Naive B cell (primary cell): ENCODE data around the gene PTPRF. TPM values are rescaled to one million over a fixed set of nuclear protein-coding genes. Genes with fewer than 3 reads are reported as not detected.

Experiments used
- ATAC-seq, 2 donors: fragments of 150-1000 bp; cut with Tn5 transposase; 2 replicates each; pipeline ENCODE4 v1.10.0; 2021; ENCODE audit warnings: low read depth in 2 of 2, mild to moderate bottlenecking in 2 of 2, moderate library complexity in 2 of 2
- DNase-seq: peaks from one replicate; pipeline ENCODE4 v3.0.0; 2022
- H3K27ac Mint-ChIP-seq, 6 donors: one replicate each; pipeline ENCODE4 v1.8.0; 2020 to 2022; ENCODE audit warnings: mild to moderate bottlenecking in 6 of 6, mixed read lengths in 6 of 6, moderate library complexity in 5 of 6, inconsistent platforms in 2 of 6
- H3K27me3 Mint-ChIP-seq, 3 donors: one replicate each; pipeline ENCODE4 v1.8.0; 2021 to 2022; ENCODE audit warnings: mixed read lengths in 3 of 3, mild to moderate bottlenecking in 1 of 3
- H3K36me3 Mint-ChIP-seq, 2 donors: one replicate each; pipeline ENCODE4 v1.8.0; 2020 to 2022; ENCODE audit warnings: mixed read lengths in 2 of 2, inconsistent platforms in 1 of 2, mild to moderate bottlenecking in 1 of 2
- H3K4me1 Mint-ChIP-seq, 3 donors: one replicate each; pipeline ENCODE4 v1.8.0; 2020 to 2022; ENCODE audit warnings: mixed read lengths in 3 of 3, inconsistent platforms in 1 of 3, mild to moderate bottlenecking in 1 of 3, moderate library complexity in 1 of 3
- H3K4me3 Mint-ChIP-seq, 8 donors: one replicate each; pipeline ENCODE4 v1.8.0; 2020 to 2022; ENCODE audit warnings: mild to moderate bottlenecking in 8 of 8, mixed read lengths in 8 of 8, moderate library complexity in 8 of 8, inconsistent platforms in 2 of 8
- H3K9me3 Mint-ChIP-seq, 7 donors: one replicate each; pipeline ENCODE4 v1.8.0; 2020 to 2022; ENCODE audit warnings: mixed read lengths in 7 of 7, mild to moderate bottlenecking in 5 of 7, inconsistent platforms in 2 of 7, moderate library complexity in 1 of 7
- polyA plus RNA-seq, 6 donors: library from polyadenylated mRNA; unstranded; fragments of 300-500 nt; fragmentation: Illumina TruSeq; gene quantifications; one replicate each; pipeline ENCODE4 v1.2.3, GENCODE V29; 2021; ENCODE audit warnings: low read depth in 6 of 6

The PTPRF gene
- polyA plus RNA-seq, 6 donors from 2014 or later: 0.19 to 2.3 TPM; not detected in 4

DNA sequence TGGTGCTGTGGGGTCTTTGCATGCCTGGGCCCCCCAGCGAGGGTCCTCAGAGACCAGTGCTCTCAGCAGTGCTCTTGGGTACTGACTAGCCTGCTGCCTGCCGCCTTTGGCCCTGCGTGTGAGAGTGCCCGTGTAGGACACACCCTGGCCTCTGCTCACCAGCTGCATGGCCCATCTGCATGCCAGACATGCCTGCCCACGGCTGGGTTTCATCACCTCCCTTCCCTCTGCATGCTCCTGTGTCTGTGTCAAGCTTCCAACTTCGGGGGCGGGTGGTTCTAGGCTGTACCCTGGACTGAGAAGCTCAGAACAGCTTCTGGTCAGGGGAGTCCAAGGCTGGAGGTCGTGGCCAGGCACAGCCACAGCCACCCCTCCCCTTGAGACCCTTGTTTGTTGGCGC, 56.9 kb downstream of the PTPRF start:
- no peaks in the 10 kb centered on the region for H3K4me1 Mint-ChIP-seq
- ATAC-seq (no peak), DNase-seq (no peak)
- peak overlapping the region in 1 of 8 donors; percentile 52 for H3K4me3 Mint-ChIP-seq
- H3K27me3 Mint-ChIP-seq: no peaks in the 10 kb centered on the region
- H3K9me3 Mint-ChIP-seq: no peaks in the 10 kb centered on the region
- H3K36me3 Mint-ChIP-seq: no peaks in the 10 kb centered on the region
- no peak overlapping the region for H3K27ac Mint-ChIP-seq

DNA sequence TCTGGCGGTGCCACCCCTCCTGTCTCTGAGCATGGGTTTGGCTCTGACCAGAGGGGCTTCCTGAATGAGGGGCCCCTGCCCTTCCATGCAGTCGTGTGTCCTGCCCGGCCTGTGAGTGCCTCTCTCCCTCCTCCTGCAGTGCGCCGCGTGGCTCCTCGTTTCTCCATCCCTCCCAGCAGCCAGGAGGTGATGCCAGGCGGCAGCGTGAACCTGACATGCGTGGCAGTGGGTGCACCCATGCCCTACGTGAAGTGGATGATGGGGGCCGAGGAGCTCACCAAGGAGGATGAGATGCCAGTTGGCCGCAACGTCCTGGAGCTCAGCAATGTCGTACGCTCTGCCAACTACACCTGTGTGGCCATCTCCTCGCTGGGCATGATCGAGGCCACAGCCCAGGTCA, 57.9 kb downstream of the PTPRF start:
- Mint-ChIP-seq H3K36me3 (no peaks in the 10 kb centered on the region), H3K27ac (no peak overlapping the region), H3K4me1 (no peaks in the 10 kb centered on the region), H3K27me3 (peaks cover 0 to 6% (median 0%) of the 10 kb centered on the region in 3 donors), H3K4me3 (peak overlapping the region in 1 of 8 donors; percentile 16), H3K9me3 (no peaks in the 10 kb centered on the region)
- no peak for DNase-seq
- ATAC-seq: no peak

DNA sequence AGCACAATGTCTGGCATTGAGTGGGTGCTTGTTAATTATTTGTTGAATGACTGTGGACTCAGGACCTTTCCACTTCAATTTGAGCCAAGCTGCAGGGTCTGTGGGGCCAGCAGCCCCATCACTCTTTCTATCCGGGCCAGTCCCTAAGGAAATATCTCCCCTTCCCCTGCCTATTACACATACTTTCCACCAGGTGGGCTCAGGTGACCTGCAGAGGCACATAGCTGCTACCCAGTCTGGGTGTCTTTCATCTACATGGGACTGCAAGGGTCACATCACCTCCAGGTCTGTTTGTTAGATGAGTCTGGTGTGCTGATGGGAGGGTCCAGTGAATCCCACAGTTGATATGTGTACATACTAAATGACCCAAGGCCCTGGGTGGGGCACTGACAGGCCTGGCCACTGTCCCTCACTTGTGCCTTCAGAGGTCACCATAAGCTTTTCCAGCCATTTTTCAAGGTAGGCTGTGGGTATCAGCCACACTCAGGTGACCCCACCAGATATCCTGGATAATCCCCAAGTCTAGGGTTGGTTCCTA, 59.8 kb downstream of the PTPRF start:
- H3K27ac Mint-ChIP-seq: no peak overlapping the region
- no peaks in the 10 kb centered on the region for H3K36me3 Mint-ChIP-seq

DNA sequence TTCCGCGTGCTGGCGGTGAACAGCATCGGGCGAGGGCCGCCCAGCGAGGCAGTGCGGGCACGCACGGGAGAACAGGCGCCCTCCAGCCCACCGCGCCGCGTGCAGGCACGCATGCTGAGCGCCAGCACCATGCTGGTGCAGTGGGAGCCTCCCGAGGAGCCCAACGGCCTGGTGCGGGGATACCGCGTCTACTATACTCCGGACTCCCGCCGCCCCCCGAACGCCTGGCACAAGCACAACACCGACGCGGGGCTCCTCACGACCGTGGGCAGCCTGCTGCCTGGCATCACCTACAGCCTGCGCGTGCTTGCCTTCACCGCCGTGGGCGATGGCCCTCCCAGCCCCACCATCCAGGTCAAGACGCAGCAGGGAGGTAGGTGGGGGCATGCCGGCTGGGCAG, 60.5 kb downstream of the PTPRF start:
- no peaks in the 10 kb centered on the region for H3K4me1 Mint-ChIP-seq

More for the DNA sequence above, 59.8 kb downstream of the PTPRF start:
- no peak for DNase-seq
- ATAC-seq: no peak
- Mint-ChIP-seq H3K9me3 (no peaks in the 10 kb centered on the region), H3K4me1 (no peaks in the 10 kb centered on the region), H3K4me3 (no peak overlapping the region), H3K27me3 (peaks cover 0 to 6% (median 0%) of the 10 kb centered on the region in 3 donors)

DNA sequence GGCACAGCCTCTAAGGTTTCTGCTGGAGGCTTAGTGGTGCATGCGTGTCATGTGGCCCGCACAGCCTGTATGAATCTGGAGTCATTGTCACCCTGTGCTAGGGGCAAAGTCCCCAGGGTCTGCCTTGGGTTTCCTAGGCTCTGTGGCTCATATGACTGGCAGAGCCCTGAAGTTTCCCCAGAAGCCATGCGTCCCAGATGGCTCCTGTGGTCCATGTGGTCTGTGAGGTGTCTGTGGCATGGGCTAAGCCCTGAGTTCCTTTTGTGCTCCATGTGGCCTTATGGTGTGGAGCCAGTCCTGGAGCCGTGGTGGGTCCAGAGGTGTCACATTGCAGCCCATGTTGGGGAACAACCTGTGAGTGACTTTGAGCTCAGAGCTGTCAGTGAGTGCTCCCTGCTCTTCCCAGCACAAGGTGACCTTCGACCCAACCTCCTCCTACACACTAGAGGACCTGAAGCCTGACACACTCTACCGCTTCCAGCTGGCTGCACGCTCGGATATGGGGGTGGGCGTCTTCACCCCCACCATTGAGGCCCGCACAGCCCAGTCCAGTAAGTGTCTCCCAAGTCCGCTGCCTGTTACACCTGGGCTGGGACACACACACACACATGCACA, 61.5 kb downstream of the PTPRF start:
- Mint-ChIP-seq H3K27me3 (peaks cover 0 to 6% (median 0%) of the 10 kb centered on the region in 3 donors), H3K4me3 (no peak overlapping the region), H3K27ac (peak overlapping the region in 1 of 6 donors; percentile 15), H3K4me1 (no peaks in the 10 kb centered on the region), H3K9me3 (no peaks in the 10 kb centered on the region), H3K36me3 (no peaks in the 10 kb centered on the region)
- no peak for ATAC-seq
- DNase-seq: no peak

More for the DNA sequence above, 60.5 kb downstream of the PTPRF start:
- DNase-seq (no peak), ATAC-seq (no peak)
- Mint-ChIP-seq H3K9me3 (no peaks in the 10 kb centered on the region), H3K27ac (no peak overlapping the region), H3K27me3 (peaks cover 0 to 6% (median 0%) of the 10 kb centered on the region in 3 donors), H3K4me3 (no peak overlapping the region), H3K36me3 (no peaks in the 10 kb centered on the region)

DNA sequence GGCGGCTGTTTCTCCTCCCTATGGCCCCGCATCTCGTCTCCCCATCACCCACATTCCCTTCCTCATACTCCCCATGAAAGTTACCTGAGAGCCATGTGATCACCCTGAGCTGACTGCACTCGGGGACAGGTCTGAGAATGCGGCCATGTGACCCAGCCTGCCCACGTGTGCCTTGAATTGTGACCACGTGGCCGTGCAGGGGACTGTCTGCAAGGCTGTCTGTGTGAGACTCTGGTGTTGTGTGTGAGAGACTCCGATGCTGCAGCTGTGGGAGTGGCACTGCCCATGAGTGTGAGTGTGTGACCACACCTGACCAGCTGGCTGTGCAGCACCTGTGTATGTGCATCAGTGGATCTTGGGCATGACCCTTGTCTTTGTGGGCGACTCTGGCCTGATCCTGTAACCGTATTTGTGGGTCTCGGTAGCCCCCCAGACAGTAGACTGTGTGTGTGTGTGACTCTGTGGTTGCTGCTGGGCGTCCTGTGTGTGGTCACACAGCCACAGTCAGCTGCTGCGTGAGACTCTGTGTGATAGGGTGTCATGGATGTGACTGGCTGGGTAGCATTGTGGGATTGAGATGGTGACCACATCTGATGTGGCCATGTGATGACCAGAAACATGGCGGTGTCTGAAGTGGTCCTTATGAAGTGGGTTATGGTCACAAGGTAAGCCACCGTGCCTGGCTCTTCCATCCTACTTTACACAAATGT, 62.4 kb downstream of the PTPRF start:
- Mint-ChIP-seq H3K27ac (peak overlapping the region in 1 of 6 donors; percentile 17), H3K27me3 (peaks cover 0 to 6% (median 0%) of the 10 kb centered on the region in 3 donors), H3K4me3 (no peak overlapping the region), H3K4me1 (no peaks in the 10 kb centered on the region), H3K9me3 (no peaks in the 10 kb centered on the region), H3K36me3 (no peaks in the 10 kb centered on the region)
- no peak for DNase-seq
- ATAC-seq: no peak

DNA sequence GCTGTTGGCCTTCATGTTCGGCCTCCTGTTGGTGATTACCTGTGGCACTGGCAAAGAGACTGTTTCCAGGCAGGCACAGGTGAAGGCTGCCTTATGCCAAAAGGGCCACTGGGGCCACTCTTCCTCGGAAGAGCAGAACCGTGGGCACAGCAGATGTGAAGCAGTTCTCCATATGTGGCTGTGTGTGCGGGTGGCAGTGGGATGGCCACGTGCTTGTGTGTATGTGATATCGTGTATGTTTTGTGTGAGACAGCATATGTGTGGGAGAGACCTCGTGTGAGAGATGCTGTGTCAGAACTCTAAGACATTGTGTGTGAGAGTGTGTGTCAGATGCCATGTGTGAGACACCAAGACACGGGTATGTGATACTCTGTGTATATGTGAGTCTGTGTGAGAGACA, 65.9 kb downstream of the PTPRF start:
- no peak overlapping the region for H3K4me3 Mint-ChIP-seq
- H3K27me3 Mint-ChIP-seq: peaks cover 0 to 6% (median 0%) of the 10 kb centered on the region in 3 donors
- no peaks in the 10 kb centered on the region for H3K9me3 Mint-ChIP-seq
- no peak for ATAC-seq
- DNase-seq: no peak
- no peak overlapping the region for H3K27ac Mint-ChIP-seq
- no peaks in the 10 kb centered on the region for H3K36me3 Mint-ChIP-seq
- H3K4me1 Mint-ChIP-seq: no peaks in the 10 kb centered on the region

DNA sequence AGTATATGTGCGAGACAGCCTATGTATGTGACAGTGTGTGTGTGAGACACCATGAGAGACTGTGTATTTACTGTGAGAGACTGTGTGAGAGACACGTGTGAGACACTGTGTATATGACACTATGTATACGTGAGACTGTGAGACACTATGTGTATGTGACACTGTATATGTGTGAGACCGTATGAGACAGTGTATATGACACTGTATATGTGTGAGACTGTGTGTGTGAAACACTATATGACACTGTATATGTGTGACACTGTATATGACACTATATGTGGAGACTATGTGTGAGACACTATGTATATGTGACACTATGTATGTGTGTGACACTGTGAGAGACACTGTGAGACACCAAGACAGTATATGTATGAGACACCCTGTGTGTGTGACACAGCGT, 66.3 kb downstream of the PTPRF start:
- no peak overlapping the region for H3K27ac Mint-ChIP-seq
- DNase-seq: no peak

DNA sequence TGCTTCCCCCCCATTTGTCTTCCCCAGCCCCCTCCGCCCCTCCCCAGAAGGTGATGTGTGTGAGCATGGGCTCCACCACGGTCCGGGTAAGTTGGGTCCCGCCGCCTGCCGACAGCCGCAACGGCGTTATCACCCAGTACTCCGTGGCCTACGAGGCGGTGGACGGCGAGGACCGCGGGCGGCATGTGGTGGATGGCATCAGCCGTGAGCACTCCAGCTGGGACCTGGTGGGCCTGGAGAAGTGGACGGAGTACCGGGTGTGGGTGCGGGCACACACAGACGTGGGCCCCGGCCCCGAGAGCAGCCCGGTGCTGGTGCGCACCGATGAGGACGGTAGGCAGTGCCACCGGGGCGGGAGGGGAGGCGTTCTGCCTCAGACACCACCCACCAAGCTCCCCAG, 67.0 kb downstream of the PTPRF start:
- no peaks in the 10 kb centered on the region for H3K9me3 Mint-ChIP-seq
- no peaks in the 10 kb centered on the region for H3K4me1 Mint-ChIP-seq
- no peak for DNase-seq
- no peak for ATAC-seq
- no peak overlapping the region for H3K27ac Mint-ChIP-seq
- no peaks in the 10 kb centered on the region for H3K36me3 Mint-ChIP-seq
- peaks cover 0 to 6% (median 0%) of the 10 kb centered on the region in 3 donors for H3K27me3 Mint-ChIP-seq
- no peak overlapping the region for H3K4me3 Mint-ChIP-seq

More for the DNA sequence above, 66.3 kb downstream of the PTPRF start:
- ATAC-seq: no peak
- Mint-ChIP-seq H3K27me3 (peaks cover 0 to 6% (median 0%) of the 10 kb centered on the region in 3 donors), H3K9me3 (no peaks in the 10 kb centered on the region), H3K36me3 (no peaks in the 10 kb centered on the region), H3K4me1 (no peaks in the 10 kb centered on the region), H3K4me3 (no peak overlapping the region)

DNA sequence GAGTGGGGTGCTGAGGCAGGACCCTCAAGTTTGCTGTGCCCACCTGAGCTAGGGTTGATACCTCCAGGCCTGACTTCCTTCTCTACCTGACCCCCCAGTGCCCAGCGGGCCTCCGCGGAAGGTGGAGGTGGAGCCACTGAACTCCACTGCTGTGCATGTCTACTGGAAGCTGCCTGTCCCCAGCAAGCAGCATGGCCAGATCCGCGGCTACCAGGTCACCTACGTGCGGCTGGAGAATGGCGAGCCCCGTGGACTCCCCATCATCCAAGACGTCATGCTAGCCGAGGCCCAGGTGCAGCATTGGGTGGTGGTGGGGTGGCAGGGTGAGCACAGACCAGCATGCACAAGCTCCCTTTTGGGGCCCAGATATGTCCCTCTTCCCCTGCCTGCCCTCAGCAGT, 67.9 kb downstream of the PTPRF start:
- no peak for ATAC-seq
- Mint-ChIP-seq H3K4me1 (no peaks in the 10 kb centered on the region), H3K36me3 (no peaks in the 10 kb centered on the region), H3K4me3 (no peak overlapping the region), H3K27ac (no peak overlapping the region), H3K27me3 (no peaks in the 10 kb centered on the region), H3K9me3 (no peaks in the 10 kb centered on the region)
- DNase-seq: no peak

DNA sequence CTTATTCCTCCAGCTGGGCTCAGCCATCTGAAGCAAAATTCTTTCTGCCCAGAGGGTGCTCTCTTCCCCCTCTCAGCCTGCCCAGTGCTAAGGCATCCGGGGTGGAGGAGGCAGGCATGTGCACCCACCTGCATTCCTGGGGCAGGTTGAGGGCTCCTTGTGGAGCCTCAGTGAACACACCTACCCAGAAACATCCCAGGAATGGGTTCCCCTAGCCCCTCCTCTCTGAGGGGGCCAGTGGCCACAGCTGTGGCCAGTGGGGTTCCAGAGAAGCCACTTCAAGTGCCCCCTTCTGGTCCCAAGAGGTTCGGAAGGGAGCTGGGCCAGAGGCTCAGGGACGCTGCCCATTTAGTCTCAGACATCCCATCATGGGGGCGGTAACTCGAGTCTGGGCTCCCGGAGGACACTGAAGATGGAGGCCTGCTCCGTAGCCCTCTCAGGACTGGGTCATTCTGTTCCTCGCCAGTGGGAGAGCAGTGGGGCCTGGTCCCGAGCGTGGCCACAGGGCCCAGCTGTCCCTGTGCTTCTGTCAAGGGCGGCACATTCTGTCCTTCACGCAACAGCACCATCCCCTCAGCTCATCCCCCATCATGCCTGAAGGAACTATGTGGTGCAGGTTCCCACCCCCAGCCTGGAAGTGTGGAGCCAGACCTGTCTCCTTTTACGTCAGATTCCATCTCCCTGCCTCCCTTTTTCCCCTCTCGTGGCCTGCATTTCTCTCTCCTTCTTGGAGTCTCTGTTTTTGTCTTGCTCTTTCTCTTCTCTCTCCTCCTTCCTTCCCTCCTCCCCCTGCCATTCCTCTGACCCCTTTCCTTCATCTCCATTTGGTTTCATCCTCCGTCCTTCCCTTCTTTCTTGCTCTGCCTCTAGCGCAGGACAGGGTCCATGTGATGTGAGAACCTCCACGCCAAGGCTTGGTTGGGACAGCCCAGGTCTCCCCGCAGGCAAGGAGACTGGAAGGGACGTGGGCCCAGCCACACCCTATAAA, 69.6 kb downstream of the PTPRF start:
- DNase-seq (no peak), ATAC-seq (no peak)
- H3K4me3 Mint-ChIP-seq: no peak overlapping the region
- no peaks in the 10 kb centered on the region for H3K27me3 Mint-ChIP-seq
- no peaks in the 10 kb centered on the region for H3K36me3 Mint-ChIP-seq
- H3K27ac Mint-ChIP-seq: no peak overlapping the region
- no peaks in the 10 kb centered on the region for H3K4me1 Mint-ChIP-seq
- H3K9me3 Mint-ChIP-seq: no peaks in the 10 kb centered on the region

DNA sequence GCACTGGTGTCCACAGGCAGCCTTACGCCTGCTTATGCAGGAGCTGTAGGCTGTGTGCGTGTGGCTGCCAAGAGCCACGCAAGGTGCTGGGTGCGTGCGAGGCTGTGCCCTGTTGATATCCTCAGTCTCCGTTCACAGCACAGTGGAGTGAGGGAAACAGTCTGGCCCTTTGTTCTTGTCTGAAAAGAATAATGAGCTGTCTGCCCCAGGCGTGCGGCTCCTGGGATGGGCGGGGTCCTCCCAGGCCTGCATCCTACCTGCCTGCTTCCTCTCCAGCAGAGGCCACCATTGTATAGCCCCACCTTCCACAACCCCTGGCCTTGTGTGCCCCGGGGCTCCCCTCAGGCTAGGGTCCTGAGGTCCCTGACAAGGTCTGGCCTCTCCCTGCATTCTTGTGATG, 72.3 kb downstream of the PTPRF start:
- H3K36me3 Mint-ChIP-seq: no peaks in the 10 kb centered on the region
- H3K27ac Mint-ChIP-seq: no peak overlapping the region
- H3K27me3 Mint-ChIP-seq: no peaks in the 10 kb centered on the region
- DNase-seq (no peak), ATAC-seq (no peak)
- H3K9me3 Mint-ChIP-seq: no peaks in the 10 kb centered on the region
- no peaks in the 10 kb centered on the region for H3K4me1 Mint-ChIP-seq
- H3K4me3 Mint-ChIP-seq: no peak overlapping the region

DNA sequence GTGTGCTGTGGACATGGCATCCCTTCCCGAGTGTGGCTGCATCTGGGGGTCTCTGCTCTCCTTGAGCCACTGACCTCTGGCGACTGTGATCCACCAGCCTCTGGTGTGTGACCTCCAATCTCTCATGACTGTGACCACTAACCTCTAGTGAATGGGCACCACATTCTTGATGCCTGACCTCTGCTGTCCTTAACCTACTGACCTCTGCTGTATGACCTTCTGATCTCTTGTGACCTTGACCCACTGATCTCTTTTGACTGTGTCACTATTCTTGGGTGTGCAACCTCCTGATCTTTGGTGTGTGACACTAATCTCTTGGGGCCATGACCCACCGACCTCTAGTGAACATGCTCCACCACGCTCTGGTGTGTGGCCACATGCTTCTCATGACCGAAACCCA, 73.5 kb downstream of the PTPRF start:
- Mint-ChIP-seq H3K36me3 (no peaks in the 10 kb centered on the region), H3K27me3 (no peaks in the 10 kb centered on the region), H3K9me3 (no peaks in the 10 kb centered on the region), H3K4me1 (no peaks in the 10 kb centered on the region), H3K27ac (peak overlapping the region in 1 of 6 donors; percentile 2), H3K4me3 (no peak overlapping the region)
- ATAC-seq (no peak), DNase-seq (no peak)
